ENCODE measurements around the gene RAB3A. TPM values are rescaled to one million over a fixed set of nuclear protein-coding genes. Genes with fewer than 3 reads are reported as not detected.
A peak's percentile ranks its signal among the peaks of the same experiment; 100 is the strongest.

The RAB3A gene
- total RNA-seq, 4 donors from 2014 or later = 0.91 to 2.7 (median 2.1) TPM

DNA sequence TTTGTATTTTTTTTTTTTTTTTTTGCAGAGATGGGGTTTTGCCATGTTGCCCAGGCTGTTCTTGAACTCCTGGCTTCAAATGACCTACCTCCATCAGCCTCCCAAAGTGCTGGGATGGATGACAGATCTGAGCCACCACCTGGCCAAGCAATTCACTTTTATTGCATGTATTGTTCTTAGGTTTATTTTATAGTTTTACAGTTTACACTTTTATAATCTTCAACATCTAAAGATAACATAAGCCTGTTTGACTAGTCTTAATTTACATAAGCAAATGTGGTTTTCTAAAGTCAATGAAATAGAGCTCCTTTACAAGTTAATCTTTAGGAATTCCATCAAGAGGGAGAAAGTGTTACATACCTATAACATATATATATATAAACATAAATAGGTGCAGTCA, 20.3 kb downstream of the RAB3A start:
- TF ChIP-seq, protein P1, sequence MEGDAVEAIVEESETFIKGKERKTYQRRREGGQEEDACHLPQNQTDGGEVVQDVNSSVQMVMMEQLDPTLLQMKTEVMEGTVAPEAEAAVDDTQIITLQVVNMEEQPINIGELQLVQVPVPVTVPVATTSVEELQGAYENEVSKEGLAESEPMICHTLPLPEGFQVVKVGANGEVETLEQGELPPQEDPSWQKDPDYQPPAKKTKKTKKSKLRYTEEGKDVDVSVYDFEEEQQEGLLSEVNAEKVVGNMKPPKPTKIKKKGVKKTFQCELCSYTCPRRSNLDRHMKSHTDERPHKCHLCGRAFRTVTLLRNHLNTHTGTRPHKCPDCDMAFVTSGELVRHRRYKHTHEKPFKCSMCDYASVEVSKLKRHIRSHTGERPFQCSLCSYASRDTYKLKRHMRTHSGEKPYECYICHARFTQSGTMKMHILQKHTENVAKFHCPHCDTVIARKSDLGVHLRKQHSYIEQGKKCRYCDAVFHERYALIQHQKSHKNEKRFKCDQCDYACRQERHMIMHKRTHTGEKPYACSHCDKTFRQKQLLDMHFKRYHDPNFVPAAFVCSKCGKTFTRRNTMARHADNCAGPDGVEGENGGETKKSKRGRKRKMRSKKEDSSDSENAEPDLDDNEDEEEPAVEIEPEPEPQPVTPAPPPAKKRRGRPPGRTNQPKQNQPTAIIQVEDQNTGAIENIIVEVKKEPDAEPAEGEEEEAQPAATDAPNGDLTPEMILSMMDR (IDR thresholded peaks at IDR 0.05) = no peak
- TF ChIP-seq POLR2A (IDR thresholded peaks at IDR 0.05) = no peak
- DNase-seq (ENCODE audit: low spot score in 2 of 2) = no peak
- no peak overlapping the region for H3K4me3 ChIP-seq (ENCODE audit: low read depth, poor library complexity, severe bottlenecking)
- intact Hi-C loops (cut with DNase I; ENCODE audit: low total_unique reads) = no loop called here

DNA sequence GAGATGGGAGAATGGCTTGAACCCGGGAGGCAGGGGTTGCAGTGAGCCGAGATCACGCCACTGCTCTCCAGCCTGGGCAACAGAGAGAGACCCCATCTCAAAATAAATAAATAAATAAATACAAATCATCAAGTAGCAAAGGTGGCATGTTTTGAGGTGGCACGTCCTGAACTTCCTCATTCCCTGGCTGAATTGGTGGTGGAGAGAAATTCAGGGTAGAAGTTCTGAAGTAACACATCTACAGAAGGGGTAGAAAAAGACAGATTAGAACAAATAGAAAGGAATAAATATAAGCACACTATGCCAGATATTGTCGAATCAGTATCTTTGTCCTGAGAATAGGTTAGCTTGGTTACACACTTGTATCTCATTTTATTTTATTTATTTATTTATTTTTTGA, 23.9 kb downstream of the RAB3A start:
- WGBS, 2 donors = 90 to 91% methylated on average over 5 of the region's 5 CpGs
- intact Hi-C loops (cut with DNase I; ENCODE audit: low total_unique reads) = no loop called here
- no peak for DNase-seq (ENCODE audit: low spot score in 2 of 2)
- TF ChIP-seq POLR2A (IDR thresholded peaks at IDR 0.05) = no peak
- TF ChIP-seq, protein P1 (IDR thresholded peaks at IDR 0.05) = no peak
- H3K4me3 ChIP-seq (ENCODE audit: low read depth, poor library complexity, severe bottlenecking) = no peak overlapping the region

DNA sequence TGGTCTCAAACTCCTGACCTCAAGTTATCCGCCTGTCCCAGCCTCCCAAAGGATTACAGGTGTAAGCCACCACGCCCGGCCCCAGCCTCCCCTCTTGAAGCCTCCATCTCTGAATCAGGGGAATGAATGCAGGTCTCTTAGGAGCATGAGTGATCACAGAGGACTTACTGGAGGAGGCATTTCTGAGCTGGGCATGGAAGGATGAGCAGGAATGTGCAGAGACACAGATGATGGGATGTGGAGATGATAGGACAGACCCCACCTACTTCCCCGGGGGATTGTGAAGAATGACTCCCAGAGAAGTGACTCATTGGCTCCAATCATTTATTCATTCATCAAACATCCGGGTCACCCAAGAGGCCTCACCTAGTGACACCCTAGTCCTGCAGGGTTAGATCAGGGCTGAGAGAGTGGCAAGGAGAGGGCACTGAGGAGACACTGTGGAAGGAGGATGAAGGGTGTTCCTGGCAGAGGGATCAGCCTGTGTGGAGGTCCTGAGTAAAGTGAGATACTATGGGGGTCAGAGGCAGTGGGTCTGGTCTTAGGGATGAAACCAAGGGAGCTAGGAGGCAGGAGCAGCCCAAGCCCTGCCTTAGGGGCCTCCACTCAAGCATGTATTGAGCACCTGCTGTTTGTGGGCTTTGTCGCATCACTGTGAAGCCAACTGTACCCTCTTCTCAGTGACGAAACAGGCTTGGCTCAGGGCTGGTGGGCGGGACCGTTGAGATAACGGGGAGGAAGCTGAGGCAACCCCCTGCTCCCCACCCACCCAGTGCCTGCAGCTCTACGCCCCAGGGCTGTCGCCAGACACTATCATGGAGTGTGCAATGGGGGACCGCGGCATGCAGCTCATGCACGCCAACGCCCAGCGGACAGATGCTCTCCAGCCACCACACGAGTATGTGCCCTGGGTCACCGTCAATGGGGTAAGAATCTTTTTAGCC, 27.2 kb downstream of the RAB3A start:
- DNase-seq (ENCODE audit: low spot score in 2 of 2) = no peak
- intact Hi-C loops (cut with DNase I; ENCODE audit: low total_unique reads) = no loop called here
- TF ChIP-seq POLR2A (IDR thresholded peaks at IDR 0.05) = no peak
- TF ChIP-seq, protein P1 (IDR thresholded peaks at IDR 0.05) = no peak
- H3K4me3 ChIP-seq (ENCODE audit: low read depth, poor library complexity, severe bottlenecking) = no peak overlapping the region
- WGBS, 2 donors = 77 to 88% methylated on average over 15 to 19 of the region's 19 CpGs

DNA sequence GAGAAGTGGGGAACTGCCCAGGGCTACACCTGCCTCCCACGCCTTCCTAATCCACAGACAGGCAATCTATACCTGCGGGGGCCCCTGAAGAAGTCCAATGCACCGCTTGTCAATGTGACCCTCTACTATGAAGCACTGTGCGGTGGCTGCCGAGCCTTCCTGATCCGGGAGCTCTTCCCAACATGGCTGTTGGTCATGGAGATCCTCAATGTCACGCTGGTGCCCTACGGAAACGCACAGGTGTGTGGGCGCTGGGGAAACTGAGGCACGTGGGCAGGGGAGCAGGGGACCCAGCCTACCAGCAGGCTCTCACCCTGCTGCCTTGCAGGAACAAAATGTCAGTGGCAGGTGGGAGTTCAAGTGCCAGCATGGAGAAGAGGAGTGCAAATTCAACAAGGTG, 28.9 kb downstream of the RAB3A start:
- no peak overlapping the region for H3K4me3 ChIP-seq (ENCODE audit: low read depth, poor library complexity, severe bottlenecking)
- WGBS, 2 donors = 85 to 88% methylated on average over 11 of the region's 11 CpGs
- intact Hi-C loops (cut with DNase I; ENCODE audit: low total_unique reads) = no loop called here
- DNase-seq (ENCODE audit: low spot score in 2 of 2) = no peak
- TF ChIP-seq, protein P1 (IDR thresholded peaks at IDR 0.05) = no peak
- TF ChIP-seq POLR2A (IDR thresholded peaks at IDR 0.05) = no peak

DNA sequence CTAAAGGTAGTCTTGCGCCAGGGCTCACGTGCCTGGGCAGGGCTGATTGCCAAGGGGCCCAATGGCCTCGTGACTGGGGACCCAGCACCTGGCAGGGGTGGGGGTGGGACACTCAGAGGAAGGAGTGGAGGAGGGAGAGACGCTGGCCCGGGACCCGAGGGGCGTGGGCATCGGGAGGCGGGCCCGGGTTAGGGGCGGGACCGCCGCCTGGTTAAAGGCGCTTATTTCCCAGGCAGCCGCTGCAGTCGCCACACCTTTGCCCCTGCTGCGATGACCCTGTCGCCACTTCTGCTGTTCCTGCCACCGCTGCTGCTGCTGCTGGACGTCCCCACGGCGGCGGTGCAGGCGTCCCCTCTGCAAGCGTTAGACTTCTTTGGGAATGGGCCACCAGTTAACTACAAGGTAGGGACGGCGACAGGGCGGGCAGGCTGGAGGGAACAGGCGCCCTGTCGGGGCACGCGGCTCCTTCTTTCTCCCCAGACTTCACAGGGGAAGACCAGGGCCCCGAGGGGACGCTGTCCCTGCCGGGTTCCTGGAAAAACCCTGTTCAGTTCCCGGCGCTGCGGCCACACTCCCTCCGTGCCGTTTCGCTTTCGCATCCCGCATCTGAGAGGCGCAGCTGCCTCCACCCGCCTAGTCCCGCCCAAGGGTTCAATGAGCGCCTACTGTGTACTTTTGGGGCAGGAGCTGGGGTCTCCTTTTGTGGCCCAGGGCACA, 30.1 kb downstream of the RAB3A start, which contains the start of gene IFI30:
Gene IFI30 (plus strand): TSS at position 242 of the 717 bp plus-strand sequence. CDS start 29 bp downstream, at position 271.
- TF ChIP-seq, protein P1 (IDR thresholded peaks at IDR 0.05) = no peak
- TF ChIP-seq POLR2A (IDR thresholded peaks at IDR 0.05) = peak in 1 of 2 donors; percentile 12
- WGBS, 2 donors = 1% methylated on average over 34 to 36 of the region's 47 CpGs
- peak within 1 kb of the TSS; percentile 60 for H3K4me3 ChIP-seq (ENCODE audit: low read depth, poor library complexity, severe bottlenecking)
- intact Hi-C loops (cut with DNase I; ENCODE audit: low total_unique reads) = no loop called here
- peak; percentile 65 to 95 for DNase-seq (ENCODE audit: low spot score in 2 of 2)
